ENCODE results near the gene RGN.
"Not testable (repeated sequence)": the region's sequence is repeated elsewhere in the genome, so short reads cannot be mapped to it uniquely, and the experiment has no call there.

Gene RGN

DNA sequence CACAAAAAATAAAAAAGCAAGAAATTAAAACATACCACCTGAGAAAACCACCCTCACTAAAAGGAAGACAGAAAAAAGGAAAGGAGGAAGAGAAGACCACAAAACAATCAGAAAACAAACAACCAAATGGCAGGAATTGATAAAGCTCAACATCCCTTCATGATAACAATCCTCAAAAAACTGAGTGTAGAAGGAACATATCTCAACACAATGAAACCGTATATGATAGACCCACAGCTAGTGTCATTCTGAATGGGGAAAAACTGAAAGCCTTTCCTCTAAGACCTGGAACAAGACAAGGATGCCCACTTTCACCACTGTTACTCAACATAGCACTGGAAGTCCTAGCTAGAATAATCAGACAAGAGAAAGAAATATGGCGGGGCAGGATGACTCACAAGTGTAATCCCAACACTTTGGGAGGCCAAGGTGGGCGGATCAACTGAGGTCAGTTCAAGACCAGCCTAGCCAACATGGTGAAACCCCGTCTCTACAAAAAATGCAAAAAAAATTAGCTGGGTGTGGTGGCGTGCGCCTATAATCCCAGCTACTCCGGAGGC is 38.4 kb downstream of the RGN start:
- DNase-seq (ENCODE audit: low read depth in 2 of 2), result not testable (repeated sequence)

DNA sequence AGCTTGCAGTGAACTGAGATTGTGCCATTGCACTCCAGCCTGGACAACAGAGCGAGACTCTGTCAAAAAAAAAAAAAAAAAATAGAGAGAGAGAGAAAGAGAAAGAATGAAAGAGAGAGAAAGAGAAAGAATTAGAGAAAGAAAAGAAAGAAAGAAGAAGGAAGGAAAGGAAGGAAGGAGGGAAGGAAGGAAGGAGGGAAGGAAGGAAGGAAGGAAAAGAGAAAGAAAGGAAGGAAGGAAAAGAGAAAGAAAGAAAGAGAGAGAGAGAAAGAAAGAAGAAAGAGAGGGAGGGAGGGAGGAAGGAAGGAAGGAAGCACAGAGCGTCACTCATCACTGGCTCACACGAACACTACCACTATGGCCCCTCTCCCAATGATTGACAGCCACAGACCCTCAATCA is 46.2 kb downstream of the RGN start:
- not testable (repeated sequence) for DNase-seq (ENCODE audit: low read depth in 2 of 2)

DNA sequence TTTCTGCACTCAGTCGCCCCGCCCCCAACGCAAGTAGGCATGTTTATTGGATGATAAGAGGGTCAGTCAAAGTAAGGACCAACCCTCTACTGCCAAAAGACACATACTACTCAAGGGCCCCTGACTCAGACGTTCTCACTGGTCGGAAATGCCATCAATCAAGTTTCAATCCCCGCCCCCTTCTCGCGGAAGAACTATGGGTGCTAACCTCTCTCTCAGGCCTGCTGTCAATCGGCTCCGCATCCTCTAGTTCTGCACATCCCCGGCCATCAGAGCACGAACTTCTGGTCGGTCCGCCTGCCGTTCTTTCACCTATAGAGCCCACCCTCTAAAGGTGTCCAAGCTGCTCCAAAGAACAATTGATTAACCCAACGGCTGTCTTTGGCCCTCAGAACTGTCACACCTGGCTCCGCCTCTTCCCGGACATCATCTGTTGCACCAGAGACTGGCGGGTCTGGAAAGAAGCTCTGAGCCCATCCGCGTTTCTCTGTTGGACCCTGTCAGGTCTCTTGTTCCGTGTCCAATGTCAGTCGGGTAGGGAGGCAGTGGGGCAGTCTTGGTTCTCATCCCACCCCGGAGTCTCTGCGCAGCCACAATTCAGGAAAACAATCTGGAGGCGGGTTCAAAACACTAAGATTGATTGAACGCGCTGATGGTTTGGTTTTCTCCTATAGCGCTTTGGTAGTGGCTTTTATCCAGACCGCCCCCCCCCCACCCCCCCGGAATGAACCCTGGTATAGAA is 51.1 kb downstream of the RGN start:
- peak; percentile 75 to 78 for DNase-seq (ENCODE audit: low read depth in 2 of 2)

DNA sequence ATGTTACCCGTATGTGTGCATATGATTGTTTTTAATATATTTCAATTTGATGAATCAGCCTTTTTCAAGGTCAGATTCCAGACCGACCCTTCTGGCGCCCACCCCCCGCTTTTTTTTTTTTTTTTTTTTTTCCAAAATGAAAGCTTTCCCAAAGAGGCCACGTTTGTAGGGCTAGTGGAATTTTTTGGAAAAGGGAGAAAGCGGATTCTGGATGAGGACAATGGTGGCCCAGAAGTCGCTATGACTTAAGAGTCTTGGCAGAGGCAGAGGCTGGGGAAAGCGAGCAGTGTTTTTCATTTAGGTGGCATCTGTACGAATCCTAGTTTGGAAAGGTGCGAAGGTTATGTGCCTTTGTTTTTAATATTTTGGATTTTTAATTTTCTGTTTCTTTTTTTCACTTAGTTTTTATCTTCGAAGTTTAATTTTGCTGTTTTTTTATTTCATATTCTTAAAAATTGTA is 51.7 kb downstream of the RGN start:
- no peak for DNase-seq (ENCODE audit: low read depth in 2 of 2)

DNA sequence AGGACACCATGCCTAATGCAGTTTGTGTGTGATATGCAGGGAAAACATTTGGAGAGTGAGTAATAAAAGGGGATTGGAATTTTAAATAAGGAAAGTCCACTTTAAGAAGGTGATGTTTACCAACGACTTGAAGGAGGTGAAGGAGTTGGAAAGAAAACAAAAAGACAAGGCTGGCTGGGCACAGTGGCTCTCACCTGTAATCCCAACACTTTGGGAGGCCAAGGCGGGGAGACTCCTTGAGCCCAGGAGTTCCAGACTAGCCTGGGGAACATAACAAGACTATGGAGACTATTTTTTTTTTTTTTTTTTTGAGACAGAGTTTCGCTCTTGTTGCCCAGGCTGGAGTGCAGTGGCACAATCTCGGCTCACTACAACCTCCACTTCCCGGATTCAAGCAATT is 55.2 kb downstream of the RGN start:
- no peak for DNase-seq (ENCODE audit: low read depth in 2 of 2)

DNA sequence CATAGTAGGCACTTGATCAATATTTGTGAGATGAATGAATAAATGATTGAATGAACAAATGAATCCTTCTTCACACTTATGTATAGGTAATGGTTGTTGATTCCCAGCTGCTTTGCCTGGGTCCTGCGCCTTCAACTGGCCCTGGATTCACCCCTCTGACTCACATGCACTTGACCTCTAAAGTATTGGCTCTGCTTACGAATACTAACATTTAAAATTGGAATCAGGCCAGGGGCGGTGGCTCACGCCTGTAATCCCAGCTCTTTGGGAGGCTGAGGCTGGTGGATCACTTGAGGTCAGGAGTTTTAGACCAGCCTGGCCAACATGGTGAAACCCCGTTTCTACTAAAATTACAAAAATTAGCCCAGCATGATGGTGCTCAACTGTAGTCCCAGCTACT is 57.4 kb downstream of the RGN start:
- not testable (repeated sequence) for DNase-seq (ENCODE audit: low read depth in 2 of 2)

DNA sequence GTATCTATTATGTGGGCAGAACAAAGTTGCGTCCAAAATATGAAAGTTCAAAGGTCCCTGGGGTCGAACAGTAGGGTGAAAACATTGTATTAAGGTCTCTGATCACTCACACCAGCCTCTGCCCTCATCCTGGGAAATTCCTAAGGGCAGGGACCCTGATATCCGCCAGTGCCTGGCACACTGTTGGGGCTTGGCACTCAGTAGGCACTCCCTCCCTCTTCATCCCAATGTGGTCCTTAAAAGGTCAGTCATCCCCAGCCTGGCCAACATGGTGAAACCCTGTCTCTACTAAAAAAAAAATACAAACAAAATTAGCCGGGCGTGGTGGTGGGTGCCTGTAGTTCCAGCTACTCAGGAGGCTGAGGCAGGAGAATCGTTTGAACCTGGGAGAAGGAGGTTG is 59.9 kb downstream of the RGN start:
- no peak for DNase-seq (ENCODE audit: low read depth in 2 of 2)

All from stimulated activated CD8-positive, alpha-beta memory T cell treated with anti-CD3 and anti-CD28 coated beads, Interleukin-15, amount 100 ng/mL, for 48 hours (primary cell).